Inflammatory macrophage (primary cell): ENCODE results near the gene CAMKMT.
A peak's percentile ranks its signal among the peaks of the same experiment; 100 is the strongest.

Experiments used
- DNase-seq, 2 donors: peaks; one replicate each; pipeline ENCODE4 v3.0.0-alpha.2; 2020 to 2022

Gene CAMKMT

DNA sequence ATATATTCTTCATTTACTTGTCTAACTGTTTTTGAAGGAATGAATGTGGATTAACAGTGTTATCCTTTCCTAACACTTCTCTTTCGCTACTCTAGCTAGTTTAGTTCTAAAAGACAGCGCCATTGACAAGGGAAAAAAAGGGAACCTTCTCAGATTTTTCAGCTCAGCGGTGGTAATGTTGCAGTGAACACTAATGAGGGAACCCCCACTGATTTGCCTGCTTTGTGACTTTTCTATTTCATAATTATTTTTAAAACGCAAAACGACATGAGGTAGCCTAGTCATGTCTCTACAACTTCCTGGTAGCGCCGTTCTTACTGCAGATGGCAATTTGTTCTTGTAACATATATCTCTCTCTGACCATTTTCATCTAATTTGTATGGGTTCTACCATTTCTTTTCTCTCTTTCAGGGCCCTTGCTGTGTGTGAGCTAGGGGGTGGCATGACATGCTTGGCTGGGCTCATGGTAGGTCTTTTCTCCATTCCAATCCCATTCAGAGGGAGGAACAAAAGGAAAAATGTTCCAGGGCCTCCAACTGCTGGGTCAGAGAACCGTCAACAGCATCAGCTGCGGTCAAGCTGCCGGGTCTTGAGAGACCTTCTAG, 344.2 kb downstream of the CAMKMT start:
- DNase-seq, result peak in 1 of 2 donors; percentile 24

DNA sequence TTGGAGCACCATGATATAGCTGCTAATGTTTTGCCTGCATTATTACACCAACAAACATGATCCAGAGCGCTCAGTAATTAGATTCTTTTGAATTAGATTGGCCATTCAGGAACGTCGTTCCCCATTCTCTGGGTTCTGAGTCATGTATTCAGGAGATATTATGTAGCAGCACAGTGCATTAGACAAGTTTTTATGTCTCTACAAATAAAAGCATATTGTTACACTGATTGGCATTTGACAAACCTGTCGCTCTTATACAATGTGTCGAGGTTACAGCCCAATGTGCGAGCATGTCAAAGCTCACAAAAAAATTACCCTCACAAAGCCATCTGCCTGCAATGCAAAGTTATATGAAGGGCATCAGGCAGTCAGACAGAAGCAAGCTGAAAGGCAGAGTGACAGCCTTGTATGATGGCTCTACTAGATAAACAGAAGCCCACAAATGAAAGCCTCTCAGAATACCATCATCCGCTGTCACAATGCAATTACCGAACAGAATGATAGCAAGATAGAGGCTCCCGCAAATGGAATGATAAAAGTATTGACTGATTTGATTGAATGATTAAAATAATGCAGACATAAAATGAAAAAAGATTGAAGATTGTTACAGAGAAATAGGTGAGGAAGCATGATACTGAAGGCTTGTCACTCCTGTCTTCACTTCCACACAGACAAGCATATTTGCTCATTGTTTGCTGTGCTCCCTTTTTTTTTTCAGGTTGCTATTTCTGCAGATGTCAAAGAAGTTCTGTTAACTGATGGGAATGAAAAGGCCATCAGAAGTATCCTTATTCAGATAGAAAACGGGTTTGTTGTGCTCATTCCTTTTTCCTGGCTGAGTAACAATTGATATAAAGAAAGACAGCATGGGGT, 345.2 kb downstream of the CAMKMT start:
- DNase-seq, result no peak

DNA sequence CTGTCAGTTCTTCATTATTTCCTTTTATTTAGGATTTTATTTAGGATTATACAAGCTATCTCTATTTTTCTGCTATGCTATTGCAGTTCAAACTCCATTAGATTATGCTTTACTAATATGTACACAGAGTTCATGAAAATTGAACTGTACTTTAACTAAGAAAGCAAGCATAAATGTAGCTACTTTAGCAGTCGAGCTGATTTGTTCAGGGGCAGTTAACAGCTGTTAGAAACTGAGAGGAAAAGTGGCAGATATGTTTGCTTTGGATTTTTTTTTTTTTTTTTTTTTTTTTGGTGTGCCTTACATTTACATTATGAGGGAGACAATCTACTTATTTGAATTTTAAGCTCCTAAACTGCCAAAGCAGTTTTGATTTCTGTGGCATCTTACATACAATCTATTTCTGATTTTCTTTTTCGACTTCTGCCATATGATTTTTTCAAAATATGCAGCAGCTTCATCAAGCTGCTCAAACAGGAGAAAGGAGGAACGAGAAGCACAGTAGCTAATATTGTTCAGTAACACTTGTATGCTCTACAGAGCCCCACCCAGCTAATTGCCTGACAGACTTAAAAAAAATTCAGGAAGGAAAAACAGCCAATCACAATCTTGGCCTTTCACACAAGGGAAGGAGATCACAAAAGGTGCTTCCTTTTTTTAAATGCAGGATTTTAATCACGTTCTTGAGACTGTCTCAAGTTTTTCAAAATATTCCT, 346.4 kb downstream of the CAMKMT start:
- DNase-seq, result peak; percentile 78 to 92

DNA sequence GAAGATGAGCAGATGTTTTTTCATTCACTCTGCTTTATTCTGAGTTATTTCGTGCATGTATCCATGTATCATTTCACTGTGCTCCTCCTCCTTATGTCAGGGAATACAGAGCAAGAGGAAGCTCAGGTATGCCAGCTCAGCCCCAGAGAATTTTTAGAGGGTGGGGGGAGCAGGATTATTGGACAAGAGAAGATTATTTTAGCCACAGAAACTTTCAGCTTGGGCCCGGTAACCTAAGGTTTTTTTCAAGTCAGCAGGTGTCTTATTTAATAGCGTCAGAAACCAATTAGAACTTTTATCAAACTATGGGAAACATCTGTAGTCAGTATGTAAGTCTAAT, 346.9 kb downstream of the CAMKMT start:
- DNase-seq, result no peak

DNA sequence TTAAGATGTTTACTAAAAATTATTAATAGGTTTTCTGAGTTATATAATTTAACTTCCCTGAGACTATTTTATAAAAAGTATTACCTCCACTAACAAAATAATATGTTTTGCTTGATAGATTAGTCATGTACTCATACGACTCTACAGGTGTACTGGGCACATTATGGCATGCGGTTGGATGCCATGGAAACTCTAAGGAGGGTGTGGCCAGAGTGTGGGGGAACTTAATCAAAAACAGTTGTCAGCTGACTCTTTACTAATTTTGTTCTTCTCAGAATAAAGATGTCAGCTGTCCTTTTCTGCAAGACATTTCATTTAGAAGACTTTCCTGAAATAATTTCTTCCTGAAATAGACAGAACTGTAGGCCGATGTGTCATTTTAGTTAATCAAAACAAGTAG, 351.4 kb downstream of the CAMKMT start:
- no peak for DNase-seq

DNA sequence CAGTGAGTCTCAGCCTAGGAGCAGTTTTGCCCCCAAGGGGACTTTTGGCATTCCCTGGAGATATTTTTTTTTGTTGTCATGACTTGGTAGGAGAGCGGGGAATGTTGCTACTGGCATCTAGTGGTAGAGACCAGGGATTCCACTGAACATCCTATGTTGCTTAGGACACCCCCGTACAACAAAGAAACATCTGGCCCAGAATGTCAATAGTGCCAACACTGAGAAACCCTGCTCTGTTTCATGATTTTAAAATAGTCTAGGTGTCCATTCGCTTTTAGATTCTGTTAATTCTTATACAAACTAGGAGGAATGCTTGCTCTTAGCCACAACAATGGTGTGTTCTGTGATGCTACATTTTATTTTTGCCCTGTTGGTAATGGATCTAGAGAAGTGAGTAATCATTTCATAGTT, 353.9 kb downstream of the CAMKMT start:
- no peak for DNase-seq

DNA sequence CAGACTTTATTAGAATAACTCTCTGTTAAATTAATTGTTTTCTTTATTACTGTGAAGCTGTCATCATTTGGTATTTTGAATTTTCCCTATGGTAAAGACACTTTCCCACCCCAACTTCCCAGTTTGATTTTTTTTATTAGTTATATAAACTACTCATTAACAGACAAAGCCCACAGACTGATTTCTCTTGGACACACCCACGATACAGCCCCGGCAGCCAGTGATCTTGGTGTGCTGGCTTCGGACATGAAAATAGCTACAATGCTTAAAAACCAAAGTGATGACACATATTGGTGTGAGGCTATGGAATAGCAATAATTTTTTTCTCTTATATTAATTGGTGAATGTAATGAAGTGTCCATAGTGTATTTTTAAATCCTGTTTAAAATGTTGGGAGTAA, 354.4 kb downstream of the CAMKMT start:
- no peak for DNase-seq

DNA sequence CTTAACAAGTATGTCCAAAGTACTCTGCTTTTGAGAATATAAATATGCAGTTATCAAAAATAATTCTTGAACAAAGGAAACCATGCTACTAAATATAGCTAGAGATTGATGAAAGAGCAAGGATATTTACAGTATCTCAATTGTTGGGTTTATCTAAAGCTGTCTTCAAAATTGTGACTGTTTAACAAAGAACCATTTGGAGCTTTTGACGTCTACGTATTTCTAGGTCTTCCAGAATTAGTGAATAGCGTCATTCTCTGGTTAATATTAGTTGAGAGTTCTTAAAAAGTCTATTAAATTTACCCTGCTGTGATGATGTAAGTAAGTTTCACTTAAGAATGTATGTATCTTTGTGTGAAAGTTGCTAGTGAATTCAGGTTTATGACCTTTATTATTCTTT, 356.7 kb downstream of the CAMKMT start:
- no peak for DNase-seq

DNA sequence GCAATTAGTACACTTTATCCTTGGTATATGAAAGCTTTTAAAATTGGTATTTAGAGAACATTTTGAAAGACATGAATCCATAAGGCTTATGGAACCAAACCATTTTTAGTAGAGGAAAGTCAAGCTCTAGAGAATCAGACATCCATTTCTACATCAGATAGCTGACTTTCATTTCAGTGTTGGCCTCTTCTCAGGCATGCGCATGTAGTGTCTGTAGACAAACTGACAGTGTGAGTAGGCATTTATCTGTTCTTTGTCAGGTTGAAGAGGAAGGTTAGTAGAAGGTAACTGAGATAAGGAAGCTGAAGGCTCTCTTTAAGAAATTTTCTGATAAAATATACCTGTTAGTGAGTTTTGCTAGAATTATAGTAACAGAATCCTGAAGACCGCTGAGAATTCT, 357.8 kb downstream of the CAMKMT start:
- DNase-seq, result no peak

DNA sequence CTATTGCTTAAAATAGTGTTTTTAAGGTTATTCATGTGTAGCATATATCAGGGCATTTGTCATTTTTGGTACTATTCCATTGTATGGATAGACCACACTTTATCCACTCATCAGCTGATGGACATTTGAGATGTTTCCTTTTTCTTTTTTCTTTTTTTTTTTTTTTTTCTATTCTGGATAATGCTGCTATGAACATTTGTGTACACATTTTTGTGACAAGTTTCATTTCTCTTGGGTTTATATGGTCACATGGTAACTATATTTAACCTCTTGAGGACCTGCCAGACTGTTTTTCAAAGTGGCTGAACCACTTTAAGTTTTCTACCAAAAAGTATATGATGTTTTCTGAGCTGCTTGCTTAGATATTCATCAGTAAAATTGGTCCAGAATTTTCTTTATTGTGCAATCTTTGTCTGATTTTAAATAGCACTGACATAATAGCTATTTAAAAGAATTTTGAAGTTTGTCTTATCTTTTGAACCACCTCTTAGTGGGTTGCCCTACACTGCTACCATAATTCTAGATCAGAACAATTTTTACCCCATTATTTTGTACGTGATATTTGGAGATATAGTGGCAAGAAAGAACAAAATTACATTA, 360.4 kb downstream of the CAMKMT start:
- DNase-seq, result no peak

DNA sequence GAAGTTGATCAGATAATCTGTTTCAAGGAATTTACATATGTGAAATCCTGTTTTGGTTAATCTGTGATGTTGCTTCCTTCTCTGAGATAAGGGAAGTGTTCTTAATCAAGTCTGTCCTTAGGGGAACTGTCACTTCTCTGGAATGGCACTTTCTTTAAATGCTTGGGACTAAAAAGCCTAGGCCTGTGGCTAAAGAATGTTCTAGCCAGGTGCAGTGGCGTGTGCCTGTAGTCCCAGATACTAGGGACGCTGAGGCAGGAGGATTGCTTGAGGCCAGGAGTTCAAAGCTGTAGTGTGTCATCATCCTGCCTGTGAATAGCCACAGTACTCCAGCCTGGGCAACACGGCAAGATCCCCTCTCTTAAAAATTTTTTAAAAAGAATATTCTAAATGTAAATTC, 362.2 kb downstream of the CAMKMT start:
- peak in 1 of 2 donors; percentile 29 for DNase-seq

DNA sequence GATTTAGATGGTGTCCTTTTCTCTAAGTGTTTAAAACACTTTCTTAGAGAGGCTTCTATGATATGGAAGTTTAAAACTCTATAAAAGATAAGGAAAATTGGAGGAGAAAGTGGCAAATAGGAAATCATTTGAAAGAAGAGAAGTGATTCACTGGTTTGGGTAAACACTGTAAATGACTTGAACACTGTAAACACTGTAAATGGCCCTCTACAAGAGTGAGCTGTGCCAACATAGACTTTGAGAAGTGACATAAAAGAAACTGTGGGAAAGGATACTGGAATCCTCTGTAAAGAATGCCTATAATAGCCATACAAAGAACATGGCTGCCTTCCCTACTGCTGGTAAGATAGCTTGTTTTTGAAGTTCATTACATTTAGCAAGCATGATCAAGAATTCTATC, 368.8 kb downstream of the CAMKMT start:
- no peak for DNase-seq

DNA sequence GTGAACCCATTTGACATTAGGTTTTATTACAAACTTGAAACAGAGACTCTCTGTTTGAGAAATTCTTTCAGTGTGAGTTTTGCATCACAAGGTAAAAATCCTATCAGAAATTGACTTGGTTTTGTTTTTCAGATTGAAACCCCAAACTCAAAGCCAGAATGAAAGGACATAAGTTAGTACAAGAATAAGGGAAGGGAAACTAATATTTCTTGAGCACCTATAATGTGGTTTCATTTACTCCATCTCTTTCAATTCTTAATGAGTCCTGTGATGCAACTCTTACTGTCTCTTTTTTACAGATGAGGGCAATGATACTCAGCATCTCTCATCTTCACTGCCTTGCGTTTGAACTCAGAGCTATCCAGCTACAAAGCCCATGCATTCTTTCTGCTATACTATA, 369.8 kb downstream of the CAMKMT start:
- no peak for DNase-seq

DNA sequence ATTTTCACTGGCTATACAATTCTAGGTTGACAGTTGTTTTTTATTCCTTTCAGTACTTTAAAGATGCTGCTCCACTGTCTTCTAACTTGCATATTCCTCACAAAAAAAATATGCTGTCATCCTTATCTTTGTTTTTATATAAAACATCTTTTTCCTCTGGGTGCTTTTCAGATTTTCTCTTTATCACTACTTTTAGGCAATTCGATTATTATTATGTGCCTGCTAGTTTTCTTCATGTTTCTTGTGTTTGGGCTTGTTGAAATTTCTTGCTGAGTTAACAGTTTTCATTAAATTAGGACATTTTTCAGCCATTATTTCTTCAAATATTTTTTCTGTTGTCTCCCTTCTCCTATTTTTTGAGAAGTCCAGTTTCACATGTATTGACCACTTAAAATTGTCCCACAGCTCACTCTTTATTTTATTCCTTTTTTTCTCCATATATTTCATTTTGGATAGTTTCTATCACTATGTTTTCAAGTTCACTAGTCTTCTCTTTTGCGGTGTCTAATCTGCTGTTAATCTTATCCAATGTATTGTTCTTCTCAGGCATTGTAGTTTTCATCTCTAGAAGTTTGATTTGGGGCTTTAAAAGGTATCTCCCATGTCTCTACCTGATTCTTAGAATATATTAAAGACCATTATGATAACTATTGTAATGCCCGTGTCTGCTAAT, 374.7 kb downstream of the CAMKMT start:
- DNase-seq, result no peak

DNA sequence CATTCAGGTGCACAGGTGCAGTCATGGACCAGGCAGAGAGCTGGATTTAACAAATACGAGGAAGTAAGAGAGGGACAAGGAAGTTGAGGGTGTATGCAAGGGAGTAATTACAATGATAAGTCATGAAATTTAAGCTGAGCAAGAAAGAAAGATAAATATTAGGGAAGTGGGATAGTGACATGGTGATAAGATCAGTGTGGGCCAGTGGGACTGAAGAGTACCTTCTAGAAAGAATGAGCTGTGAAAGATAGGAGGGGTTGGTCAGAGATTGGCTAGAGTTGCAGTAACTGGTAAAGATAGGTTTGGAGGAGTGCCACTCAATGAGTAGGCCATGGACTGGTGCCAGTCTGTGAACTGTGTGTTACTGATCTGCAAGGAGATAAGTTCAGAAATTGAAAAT, 378.9 kb downstream of the CAMKMT start:
- DNase-seq, result peak in 1 of 2 donors; percentile 5

DNA sequence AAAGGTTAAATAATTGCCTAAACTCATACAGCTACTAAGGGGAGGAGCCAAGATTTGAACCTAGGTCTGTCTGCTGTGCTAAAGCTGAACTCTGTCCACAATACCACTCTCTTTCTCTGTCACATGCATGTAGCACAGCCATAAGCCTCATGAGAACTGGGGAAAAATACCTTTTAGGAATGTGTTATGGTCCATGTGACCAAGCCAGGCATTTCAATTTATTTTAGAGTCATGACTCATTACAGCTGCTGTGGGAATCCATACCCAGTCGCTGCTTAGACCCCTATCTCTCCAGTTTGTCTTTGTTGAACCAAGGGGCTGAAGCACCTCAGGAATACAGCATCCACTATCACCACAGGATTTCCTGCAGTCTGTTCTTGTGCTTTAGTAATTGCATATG, 379.8 kb downstream of the CAMKMT start:
- DNase-seq, result no peak

DNA sequence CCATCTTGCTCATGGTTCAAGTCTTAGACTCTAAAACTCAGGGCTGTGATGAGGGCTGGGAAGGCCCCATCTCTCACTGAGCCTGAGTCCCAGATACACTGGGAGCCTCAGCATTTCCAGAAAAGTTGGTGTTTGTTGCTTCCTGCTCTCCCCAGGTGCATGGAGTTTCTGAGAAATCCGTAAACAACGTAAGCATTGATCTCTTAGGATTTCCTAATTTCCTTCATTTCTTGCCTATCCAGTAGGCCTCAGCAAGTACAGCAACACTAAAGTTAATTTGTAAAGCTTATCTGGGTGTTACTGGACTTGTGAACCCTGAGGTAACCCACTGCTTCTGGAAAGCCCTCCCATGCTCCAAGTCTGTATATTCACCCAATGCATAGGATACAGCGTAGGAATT, 380.3 kb downstream of the CAMKMT start:
- no peak for DNase-seq

DNA sequence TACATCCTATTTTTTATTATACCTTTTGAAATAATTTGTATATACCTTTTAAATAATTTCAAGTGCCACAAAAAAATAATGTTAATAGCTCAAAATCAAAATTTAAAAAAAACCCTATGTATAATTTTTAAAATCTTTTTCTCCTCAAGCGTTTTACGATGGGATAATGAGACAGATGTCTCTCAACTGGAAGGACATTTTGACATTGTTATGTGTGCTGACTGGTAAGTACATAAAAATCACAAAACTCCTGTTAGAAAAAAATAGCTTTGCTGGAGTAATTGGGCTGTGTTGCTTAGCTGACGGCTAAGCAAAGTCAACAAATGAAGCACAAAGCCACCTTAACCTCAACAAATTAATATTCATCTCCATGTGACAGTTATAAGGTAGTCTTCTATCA, 381.7 kb downstream of the CAMKMT start:
- DNase-seq, result no peak

DNA sequence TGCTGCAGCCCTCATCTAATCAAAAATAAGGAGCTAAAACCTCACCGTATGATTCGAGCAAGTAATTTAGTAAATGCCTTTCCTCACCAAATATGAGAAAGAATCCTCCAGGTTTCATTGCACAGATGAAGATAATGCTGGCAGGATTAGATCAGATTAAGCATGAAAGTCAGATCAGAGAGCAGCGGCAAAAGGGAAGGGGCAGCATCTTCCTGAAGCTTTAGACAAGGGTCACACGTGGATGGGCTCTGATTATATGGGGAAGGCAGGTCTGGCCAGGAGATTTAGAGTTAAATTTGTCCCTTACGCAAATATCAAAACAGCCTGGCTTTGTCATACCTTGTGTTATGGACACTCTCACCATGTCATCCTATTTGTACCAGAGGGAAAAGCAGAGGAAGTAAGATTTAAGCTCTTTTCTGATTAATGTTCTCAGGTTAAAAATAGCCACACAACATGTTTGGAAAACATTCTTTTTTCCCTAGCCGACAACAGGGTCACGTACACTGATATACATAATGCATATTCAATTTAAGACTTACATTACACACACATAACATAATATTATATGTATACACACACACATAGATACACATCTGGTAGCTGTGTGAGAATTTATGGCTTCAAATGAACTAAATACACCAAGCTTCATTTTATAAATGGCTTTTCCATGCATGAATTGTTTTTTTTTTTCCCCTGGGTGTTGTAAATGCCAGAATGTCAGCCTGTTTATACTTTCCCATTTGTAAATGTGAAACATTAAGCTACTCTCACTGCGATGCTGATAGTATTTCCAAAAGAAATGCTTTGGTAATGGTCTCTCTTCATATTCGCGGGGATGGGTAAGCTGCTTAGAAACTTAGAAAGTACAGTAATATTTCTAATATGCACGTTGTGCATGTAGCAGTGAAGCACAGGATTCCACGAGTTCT, 383.5 kb downstream of the CAMKMT start:
- no peak for DNase-seq

DNA sequence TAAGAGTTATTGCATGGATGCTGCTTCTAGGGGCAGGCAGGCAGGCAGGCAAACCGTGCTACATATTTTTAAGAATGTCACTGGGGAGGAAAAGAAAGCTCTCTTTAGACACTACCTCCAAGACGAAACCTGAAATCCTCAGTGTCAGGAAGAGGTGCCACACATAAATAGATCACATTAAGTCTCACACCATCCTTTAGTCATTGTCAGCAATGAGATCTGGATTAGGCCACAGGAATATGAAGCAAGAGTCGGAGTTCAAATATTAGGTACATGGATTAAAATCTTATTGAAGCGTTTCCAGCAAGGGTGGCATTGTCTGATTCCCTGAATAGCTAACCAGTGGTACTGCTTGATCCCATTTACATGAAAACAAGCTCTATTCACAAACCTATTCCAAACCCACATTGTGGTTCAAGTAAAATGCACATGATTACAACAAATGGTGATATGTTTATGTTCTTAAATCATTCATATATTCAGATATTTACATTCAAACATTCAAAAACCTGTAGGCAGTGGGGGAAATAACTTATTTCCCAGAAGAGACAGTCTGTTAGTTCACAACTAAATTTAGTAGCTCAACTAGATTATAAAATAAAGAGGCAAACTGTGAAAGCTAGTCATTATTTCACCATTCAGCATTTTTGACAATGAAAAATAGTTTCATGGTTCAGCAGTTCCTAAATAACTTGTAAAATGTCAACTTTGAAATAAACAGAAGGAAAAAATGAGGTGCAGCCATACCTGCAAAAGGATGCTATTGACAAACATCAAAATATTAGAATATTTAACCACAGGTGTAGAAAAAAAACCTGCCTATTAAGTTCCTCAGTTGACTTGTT, 384.4 kb downstream of the CAMKMT start:
- DNase-seq, result no peak
